Stimulated activated CD8-positive, alpha-beta memory T cell treated with anti-CD3 and anti-CD28 coated beads, Interleukin-12 subunit alpha, Interleukin-12 subunit beta, amount 100 ng/mL, for 24 hours (primary cell): ENCODE data around the gene SLC9A9.
"Not testable (repeated sequence)": the region's sequence is repeated elsewhere in the genome, so short reads cannot be mapped to it uniquely, and the experiment has no call there.

Source experiments
- DNase-seq: peaks from one replicate; pipeline ENCODE4 v3.0.0-alpha.2; 2020; ENCODE audit errors: extremely low read depth

The SLC9A9 gene

GRCh38 chr3:143450632-143451031 lies 397.6 kb downstream of the SLC9A9 start:
- DNase-seq, result no peak

DNA sequence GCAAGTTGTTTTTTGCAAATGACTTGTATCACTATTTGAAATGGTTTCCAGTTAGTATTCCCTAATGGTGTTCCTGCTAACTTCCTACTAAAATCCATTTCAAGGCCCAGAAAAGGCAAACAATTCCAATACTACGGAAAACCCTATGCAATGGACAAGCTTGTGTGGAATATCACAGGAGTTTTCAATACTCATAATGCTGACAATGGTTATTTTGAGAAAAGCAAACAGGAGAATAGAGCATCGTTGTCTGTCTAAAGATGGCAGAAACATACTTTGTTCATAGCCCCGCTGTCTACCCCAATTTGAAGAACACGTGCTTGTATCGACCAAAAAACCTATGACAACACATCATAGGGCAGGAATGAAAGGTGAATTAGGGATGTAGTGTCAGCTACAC lies 400.8 kb downstream of the SLC9A9 start:
- no peak for DNase-seq

DNA sequence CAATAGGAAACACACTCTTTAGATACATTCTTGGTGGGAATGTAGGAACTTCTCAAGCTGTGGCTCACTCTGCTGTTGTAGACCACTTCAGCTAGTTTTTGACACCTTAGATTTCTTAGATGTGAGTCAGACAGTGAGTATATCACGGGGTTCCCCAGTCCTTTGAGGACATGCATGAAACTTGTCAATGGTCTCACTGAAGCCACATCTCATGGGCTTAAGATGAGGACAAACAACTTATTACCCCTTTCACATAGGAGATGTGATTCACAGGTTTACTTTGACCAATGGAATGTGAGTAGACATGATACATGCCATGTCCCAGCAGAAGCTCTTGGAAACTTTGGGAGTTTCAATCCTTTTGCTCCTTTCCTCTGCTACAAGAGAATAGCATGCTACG lies 403.1 kb downstream of the SLC9A9 start:
- no peak for DNase-seq

- DNase-seq, result no peak
Observed at GRCh38 chr3:143443851-143444331, 404.4 kb downstream of the SLC9A9 start.

DNA sequence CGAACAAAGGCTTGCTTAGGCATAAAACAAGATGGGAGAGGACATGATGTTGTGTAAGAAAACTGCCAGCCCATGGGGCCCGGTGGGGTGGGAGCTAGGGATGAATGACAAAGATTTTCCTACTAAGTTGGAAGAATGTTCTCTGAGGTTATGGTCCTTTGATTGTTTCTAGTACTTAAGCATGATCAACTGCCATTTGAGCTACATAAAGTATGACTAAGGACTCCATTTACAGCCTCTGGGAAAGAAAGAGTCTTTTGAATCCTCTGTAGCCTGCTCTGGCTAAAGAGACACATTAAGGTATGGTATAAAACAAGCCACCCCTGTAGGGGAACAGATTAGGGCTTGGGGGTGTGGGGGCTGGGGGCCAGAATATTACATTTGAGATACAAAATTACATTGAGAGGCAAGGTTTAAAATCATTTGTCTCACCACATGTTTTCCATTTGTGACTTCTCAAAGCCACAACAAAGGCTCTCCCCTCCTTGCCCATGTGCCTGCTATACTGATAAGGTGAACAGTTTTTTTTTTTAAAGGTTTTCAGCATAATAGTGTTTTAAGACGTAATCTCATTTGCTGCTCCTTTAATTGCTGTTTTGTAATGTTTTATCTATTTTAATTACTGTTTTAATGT lies 405.3 kb downstream of the SLC9A9 start:
- DNase-seq, result no peak

GRCh38 chr3:143441516-143442171 lies 406.6 kb downstream of the SLC9A9 start:
- DNase-seq, result no peak

GRCh38 chr3:143439817-143440216 lies 408.5 kb downstream of the SLC9A9 start:
- no peak for DNase-seq

DNA sequence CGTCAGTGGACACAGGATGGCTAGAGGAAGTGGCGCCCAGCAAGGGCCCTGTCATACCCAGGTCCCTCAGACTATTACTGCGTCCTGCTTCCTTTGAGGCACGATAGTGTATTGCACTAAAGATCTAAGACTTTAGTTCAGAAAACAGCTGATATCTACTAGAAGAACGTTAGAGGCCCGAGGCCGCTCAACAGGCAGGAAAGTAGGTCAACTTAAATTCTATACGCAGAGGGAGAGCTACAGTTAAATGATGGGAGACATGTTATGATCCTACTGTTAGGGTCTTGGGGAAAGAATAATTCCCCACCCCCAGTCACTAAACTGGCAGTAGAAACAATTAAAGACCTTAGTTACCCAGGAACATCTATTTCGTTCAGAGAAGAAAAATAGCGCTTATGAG lies 410.9 kb downstream of the SLC9A9 start:
- no peak for DNase-seq

DNA sequence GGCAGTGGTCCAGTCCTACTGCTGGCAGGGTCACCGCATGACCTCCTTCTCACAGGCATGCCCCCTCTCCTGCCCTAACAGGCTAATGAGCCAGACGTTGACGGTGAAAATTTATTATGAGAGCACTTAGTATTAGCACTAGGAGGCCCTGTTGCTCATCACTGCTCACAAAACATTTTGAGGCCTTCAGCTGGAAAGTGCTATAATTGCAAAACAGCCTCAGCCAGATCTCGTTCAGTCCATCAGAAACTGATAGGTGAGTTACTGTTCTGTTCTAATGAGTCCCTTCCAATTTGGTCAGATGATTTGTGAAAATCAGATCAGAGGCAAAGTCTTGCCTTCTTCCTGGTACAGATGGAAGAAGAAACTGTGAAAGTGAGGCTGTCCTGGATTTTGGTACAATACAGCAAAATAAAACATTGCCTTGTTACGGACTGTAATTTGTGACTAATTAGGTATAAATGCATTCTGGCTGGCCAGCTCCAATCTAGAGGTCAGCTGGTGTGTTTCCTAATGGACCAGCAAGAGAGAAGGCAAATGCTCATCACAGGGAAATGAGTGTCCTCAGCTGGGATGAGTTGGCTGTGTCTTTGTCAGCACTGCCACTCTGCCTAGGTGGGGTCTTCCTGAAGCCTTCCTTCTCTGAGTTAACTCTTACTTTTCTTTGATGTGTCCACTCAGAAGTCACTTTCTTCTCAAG lies 411.9 kb downstream of the SLC9A9 start:
- no peak for DNase-seq

GRCh38 chr3:143433787-143434378 lies 414.4 kb downstream of the SLC9A9 start:
- no peak for DNase-seq

DNA sequence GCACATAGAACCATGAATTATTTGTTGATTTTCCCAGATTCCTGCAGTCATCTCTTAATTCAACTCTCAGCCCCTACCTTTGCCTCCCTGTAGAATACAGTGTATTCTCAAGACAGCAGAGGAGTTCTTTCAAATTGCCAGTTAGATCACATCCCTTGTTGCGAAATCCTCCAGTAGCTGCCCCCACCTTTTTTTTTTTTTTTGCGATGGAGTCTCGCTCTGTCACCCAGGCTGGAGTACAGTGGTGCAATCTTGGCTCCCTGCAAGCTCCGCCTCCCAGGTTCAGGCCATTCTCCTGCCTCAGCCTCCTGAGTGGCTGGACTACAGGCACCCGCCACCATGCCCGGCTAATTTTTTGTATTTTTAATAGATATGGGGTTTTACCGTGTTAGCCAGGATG lies 417.0 kb downstream of the SLC9A9 start:
- not testable (repeated sequence) for DNase-seq

DNA sequence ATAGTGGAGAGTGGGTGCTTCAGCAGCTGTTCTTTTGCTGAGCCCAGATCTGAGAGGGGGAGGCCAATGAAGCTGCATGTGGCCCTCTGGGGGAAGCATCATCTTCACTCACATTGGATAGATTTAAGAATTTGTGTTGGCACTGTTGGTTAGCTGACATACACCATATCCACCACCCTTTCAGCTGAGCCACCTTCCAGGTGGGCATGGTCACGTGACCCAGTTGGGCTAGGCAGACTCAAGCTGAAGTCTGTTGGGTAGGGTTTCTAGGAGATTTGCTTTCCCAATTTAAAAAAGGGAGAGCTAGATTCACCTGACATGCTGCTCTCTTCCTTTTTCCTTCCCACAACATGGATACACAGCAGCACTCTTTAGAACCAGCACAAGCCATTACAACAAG lies 417.7 kb downstream of the SLC9A9 start:
- DNase-seq, result no peak

GRCh38 chr3:143429628-143430514 lies 418.4 kb downstream of the SLC9A9 start:
- no peak for DNase-seq

- DNase-seq, result no peak
Observed at GRCh38 chr3:143428294-143428693, 420.0 kb downstream of the SLC9A9 start.

DNA sequence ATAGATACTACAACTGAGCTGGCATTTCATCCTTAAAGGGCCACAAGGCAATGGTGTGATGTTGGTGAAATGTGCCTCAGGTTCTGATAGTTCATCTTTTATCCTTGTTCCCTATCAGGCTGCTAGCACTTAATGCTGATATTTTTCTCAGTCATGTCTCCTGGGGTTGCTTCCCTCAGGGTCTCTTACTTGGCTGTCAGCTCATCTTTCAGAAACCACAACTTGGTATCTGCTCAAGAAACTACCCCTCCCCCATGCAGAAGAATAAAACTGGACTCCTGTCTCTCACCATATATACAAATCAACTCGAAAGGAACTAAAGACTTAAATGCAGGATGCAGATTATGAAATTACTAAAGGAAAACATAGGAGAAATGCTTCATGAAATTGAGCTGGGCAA lies 420.6 kb downstream of the SLC9A9 start:
- no peak for DNase-seq

- no peak for DNase-seq
Observed at GRCh38 chr3:143424874-143425273, 423.4 kb downstream of the SLC9A9 start.

DNA sequence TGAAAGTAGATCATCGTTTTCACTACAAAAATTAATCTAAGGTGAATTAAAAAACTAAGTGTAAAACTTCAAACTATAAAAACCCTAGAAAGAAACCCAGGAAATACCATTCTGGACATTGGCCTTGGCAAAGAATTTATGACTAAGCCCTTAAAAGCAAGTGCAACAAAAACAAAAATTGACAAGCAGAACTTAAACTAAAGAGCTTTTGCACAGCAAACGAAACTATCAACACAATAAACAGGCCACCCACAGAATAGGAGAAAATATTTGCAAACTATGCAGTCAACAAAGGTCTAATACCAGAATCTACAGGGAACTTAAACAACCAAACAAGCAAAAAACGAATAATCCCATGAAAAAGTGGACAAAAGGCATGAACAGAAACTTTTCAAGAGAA lies 426.7 kb downstream of the SLC9A9 start:
- DNase-seq, result no peak

DNA sequence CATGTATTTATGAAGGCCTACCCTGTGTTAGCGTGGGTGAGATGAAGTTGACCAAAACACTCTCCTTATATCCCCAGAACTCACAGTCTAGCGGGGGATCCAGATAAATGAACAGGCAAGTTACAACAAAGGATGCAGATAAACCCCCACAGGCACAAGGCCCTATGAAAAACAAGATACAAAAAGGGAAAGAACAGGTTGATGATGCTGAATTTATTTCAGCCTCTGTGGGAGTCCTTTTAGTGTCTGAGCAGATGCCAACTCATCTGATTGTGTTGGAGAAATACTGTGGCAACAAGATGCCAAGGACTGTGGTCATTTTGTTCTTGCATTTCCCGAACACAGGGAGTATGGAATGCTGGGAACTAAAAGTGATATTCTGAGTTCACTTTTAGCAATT lies 428.7 kb downstream of the SLC9A9 start:
- no peak for DNase-seq

DNA sequence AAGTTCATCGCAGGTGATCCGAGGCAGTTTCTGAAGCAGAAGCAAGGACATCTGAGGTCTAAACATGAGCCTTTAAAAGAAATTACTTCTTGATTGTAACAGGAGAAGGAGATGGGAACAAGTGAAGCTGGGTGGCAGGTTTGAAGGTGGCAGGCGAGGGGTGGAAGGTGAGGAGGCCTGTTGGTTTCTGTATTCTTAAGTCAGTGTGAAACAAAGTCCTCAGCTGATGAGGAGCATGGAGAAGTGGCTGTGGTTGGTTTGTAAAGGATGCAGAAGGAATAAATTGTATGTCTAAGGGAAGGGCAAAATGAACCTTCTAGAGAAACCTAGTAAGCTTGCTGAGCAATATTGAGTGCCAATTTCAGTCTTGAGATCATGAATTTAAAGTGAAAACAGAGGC lies 429.9 kb downstream of the SLC9A9 start:
- DNase-seq, result no peak

DNA sequence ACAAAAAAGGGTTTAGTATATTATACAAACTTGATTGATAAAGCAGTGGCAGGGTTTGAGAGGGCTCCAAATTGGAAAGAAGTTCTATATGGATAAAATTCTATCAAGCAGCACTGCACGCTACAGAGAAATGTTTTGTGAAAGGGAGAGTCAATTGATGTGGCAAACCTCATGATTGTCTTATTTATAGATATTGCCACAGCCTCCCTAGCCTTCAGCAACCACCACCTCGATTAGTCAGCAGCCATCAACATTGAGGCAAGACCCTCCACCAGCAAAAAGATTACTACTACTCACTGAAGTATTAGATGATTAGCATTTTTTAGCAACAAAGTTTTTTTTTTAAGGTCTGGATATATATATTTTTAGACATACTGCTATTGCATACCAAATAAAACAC lies 432.0 kb downstream of the SLC9A9 start:
- no peak for DNase-seq

DNA sequence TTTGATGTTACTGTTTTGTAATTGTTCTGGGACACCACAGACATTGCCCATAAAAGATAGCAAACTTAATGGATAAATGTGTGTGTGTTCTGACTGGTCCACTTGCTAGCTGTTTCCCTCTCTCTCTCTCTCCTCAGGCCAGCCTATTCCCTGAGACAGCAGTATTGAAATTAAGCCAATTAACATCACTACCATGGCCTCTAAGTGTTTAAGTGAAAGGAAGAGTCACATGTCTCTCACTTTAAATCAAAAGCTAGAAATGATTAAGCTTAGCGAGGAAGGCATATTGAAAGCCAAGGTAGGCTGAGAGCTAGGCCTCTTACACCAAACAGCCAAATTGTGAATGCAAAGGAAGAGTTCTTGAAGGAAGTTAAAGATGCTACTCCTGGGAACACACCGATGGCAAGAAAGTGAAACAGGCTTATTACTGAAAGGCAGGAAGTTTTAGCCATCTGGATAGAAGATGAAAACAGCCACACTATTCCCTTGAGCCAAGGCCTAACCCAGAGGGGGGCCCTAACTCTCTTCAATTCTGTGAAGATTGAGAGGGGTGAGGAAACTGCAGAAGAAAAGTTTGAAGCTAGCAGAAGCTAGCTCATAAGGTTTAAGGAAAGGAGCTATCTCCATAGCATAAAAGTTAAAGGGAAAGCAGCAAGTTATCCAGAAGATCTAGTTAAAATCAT lies 433.6 kb downstream of the SLC9A9 start:
- DNase-seq, result no peak
